HG02642 (cell line): Measurements from ENCODE around the gene PSMG4.
"Not testable (repeated sequence)": the region's sequence is repeated elsewhere in the genome, so short reads cannot be mapped to it uniquely, and the experiment has no call there.

Experiments
- ATAC-seq: cut with Tn5 transposase; IDR thresholded peaks from one replicate; pipeline ENCODE4 v1.9.1; 2021; ENCODE audit warnings: mild to moderate bottlenecking; ENCODE audit not compliant: unreplicated experiment, poor library complexity

Gene PSMG4

DNA sequence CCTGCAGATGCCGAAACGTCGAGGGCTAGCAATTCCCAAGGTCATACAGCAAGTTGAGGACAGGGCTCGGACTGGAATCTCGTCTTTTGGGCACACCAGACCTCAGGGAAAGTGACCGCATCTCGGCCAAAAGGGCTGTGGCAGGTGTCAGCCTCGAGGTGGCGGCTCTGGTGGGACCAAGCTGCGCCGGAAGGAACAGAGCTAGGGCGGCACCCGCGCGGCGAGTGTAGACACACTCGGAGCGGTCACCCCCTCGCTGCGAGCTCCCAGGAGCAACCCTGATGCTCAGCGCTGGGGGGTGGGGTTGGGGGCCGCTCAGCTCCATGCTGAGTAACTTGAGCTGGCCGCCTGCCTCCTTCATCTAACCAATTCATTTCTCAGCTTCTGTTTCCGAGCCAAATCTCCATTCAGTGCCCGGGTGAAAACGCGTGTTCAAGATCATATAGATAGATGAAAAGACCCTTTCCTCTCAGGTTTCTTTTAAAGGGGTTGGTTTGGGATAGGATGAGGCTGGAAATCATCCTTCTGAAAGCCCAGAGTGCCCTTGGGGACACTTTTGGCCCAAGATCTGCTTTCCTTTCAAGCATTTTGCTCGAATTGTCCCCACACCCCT lies 29.1 kb upstream of the PSMG4 start:
- no peak for ATAC-seq

DNA sequence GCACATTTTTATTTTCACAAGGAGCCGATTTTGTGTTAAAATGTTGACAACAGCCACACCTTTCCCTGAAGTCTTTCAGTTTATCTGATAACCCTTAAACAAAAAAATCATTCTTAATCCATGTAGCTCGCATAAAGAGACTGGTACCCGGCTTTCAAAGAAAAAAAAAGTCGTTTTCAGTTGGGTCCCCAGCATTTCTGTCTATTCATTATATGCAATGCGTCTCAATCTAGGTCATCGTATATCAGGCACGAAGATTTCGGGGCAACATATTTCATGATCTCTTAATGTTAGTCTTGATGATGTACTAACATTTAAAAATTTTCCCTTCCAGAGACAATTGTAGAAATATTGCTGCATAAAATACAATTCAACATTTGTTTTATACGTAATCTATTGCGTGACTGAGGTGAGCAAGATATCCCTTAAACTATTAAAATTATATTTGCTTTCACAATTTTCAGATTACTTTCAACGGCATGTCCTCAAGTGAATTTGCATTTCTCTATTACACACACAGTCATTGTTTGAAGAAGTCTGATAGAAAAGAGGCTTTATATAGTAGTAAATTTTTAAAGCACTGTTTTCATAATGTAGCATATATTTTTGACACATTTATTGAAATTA lies 28.4 kb upstream of the PSMG4 start:
- no peak for ATAC-seq

DNA sequence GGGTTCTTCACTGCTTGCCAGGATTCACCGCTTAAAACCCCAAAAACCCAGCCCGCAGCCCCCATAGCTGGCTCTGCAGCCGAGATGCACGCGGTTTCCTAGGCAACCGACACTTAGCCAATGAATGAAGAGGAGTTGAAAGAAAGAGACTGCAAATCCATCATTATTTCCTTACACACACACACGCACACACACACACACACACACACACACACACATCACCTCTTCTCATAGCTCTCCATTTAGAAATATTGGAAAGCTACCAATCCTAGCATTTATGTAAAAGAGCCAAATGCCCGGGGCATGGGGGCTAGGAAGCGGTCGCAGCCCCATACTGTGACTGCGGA lies 27.9 kb upstream of the PSMG4 start:
- ATAC-seq: no peak

DNA sequence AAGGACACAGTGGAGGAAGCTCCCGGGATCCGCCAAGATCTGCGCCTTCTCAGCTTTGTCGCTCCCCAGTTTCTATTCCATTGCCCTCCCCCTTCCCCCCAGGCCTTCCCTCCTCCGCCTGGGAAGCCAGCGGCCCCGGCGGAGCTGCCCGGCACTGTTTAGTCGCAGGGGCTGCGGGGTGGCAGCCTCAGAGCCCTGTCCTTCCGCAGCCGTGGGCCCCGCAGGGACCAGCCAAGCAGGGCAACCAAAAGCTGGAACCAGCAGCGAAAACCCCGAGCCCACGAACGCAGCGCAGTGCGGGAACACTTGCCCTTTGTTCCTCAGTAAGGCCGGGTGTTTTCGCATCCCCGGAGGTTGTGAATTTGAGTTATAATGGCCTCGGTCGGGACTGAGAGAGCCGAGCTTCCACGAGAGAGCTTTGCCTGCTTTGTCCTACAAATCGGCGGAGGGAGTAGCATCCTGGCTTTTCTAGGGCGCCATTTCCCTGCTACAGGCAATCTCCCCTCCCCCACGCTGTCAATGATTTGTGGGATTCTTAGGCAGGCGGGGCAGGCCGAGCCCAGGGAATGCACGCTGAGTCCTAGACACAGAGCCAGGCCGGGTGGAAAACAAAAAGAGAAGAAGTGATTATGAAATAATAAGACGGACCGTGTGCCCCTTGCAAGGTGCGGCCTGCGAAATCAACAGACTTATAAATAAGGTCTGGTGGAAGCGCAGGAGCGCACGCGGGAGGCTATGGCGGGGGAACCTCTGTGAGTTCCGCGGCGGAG lies 27.3 kb upstream of the PSMG4 start:
- no peak for ATAC-seq

DNA sequence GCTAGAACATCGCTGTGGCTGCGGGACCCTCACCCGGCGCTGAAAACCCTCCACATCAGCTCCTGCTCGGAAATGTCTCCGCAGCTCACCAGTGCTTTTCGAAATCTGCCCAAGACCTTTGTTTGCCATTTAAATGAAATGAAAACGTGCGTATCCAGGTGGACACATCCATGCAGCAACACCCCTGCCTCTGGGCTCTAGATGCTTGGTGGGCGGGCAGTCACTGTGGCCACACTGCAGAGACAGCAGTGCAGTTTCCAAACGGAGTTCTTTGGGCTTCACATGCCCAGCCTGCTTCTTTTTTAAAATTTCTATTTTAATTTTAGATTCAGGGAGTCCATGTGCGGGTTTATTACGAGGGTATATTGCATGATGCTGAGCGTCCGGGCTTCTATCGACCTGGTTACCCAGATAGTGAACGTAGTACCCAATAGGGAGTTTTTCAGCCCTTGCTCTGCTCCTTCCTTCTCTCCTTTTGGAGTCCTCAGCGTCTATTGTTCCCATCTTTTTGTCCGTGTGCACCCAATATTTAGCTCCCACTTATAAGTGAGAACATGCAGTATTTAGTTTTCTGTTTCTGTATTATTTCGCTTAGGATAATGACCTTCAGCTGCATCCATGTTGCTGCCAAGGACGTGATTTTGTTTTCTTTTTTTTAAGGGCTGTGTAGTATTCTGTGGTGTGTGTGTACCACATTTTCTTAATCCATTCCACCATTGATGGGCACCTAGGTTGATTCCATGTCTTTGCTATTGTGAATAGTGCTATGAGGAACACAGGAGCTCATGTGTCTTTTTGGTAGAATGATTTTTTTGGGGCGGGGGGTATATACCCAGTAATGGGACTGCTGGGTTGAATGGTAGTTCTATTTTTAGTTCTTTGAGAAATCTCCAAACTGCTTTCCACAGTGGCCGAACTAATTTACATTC lies 26.5 kb upstream of the PSMG4 start:
- no peak for ATAC-seq

DNA sequence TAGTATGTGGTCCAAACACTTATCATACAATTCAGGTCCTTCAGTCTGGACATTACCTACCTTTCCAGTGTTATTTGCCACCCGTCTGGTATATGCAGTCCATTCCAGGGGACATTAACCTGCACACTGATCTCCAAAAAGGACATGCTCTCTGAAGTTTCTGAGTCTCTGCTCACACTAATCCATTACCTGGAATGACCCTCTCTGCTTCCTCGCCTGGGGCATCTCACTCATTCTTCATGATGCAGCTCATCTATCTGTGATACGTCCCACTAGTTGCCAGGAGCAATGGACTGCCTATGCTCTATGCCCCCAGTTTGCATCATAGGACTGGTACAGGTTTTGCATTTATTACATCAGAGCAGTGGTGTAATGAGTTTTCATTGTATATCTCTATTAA lies 25.4 kb upstream of the PSMG4 start:
- no peak for ATAC-seq

DNA sequence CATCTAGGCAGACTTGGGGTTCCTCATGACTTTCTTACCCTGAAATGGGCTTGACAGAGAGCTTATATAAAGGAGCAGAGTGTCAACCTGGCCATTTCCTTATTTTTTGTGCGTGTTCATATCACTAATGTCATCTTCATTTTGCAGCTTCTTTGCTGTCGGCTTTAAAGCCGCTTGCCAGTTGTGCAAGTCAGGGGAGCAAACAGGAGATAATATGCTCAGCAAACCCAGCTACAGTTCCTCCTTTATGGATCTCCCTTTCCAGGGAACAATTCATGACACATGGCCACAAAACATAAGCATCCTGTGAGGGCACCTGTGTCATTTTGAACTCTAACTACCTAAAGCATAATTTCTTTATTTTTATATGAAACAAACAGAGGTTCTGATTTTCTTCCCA lies 24.8 kb upstream of the PSMG4 start:
- no peak for ATAC-seq

DNA sequence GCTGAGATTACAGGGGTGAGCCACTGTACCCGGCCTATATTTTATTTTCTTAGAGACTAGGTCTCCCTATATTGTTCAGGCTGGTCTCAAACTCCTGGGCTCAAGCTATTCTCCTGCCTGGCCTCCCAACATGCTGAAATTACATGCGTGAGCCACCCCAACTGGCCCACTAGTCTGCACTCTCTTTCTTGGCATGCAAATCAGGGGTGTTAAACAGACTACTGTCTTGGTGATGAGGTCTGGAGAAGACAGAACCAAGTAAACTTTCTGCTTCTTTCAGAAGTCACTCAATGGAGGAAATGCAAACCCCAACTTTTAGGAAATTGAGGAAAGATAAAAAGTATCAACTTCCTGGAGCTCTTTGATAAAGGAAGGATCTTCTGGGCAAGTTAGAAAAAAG lies 23.3 kb upstream of the PSMG4 start:
- ATAC-seq: no peak

DNA sequence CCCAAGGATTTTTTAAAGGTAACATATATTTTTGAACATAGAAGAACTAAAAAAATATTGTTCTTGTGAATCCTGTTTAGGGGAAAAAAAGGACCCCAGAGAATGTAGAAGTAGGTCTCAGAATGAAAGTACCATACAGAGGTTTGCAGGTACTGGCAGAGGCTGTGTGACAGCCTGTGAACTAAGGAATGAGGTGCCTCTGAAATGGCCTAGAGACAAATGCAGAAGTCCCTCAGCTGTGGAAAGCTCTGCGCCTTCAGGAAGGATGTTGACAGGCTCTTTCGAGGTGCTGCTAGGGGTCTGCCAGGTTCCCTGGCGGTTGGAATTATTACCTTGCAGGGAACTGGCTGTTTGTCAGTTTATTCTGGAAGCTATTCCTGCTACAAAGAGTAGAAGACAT lies 22.7 kb upstream of the PSMG4 start:
- ATAC-seq: no peak

DNA sequence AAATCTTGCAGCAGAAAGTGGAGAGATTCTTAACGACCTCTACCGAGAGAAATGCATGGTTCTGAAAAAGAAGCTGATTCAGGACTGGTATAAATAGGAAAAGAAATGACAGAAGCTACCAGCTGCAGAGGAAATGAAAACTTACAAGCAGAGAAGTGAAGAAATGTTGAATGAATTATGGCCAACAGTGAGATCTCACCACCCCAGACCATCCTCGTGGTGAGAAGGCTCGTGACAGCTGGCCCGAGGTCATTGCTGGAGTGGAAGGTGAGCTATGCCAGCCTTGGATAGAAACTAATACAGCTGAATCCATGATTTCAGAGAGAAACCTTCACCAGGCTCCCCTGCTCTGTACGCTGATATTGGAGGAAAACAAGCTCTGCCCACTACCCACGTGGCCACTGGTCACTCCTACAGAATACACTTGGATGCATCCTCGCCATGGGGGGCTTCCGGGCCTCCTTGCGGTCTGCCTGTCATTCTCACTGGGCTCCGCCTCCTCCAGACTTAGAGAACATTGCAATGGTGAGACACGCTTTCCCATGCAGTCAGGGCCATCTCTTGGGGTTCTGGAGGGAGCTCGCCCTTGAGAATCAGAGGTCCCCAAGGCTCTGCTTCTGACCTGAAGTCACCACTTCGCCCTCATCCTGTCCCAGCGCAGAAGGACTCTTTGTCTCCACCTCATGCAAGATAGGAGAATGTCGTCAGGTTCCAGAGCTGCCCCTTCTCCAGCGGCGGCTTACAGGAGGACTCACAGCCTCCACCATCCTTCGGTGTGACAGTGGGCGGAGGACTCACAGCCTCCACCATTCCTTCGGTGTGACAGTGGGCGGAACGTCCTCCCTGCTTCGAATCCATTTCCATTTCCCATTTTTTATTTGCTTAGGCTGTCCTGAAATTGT lies 20.7 kb upstream of the PSMG4 start:
- ATAC-seq: no peak

DNA sequence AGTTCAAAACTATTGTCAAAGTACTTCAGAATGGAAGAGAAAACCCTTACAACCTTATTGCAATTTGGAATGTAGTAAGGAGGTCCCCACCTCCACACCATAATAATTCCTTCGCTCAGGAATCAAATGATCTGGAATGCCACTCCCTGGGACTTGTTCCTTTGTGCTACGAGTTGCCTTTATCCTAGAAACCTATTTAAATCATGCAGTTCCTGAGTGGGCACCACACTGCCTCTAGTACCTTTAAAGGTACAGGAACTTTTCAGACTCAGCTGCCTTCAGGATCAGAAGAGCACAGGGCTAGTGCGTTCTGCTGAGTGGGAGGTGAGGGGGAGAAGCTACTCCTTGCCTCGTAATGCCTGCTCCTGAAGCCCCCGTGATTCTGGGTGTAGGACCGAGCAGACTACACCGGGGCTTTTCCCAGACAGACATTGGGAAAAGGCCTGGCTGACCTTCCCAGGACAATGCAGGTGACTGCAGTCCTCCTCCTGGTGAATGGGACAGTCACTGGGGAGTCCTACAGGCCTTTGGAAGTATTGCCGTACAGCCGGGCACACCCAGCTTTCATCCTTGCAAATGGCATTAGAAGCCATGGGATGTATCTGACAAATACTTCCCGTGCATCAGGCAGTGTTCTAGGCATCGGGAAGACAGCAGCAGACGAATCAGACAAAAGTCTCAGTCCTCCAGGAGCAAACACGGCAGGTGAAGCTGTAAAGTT lies 19.5 kb upstream of the PSMG4 start:
- ATAC-seq: no peak

DNA sequence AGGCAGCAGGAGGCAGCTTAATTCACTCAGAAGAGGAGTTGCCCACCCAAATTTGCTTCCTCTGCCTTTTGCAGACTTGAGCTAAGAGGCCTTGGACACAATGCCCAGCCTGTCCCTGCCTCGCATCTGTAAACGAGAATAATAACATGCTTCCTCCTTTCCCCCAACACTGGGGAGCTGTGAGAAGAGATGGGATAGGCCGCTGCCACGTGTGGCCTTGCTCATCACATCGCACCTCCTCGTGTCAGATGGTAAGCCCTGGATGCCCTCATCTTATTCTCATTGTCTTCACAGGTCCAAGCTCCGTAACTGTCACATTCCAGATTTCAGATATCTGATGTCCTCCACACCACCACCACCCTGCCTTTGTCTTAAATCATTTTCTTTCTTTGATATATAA lies 18.2 kb upstream of the PSMG4 start:
- ATAC-seq: no peak

DNA sequence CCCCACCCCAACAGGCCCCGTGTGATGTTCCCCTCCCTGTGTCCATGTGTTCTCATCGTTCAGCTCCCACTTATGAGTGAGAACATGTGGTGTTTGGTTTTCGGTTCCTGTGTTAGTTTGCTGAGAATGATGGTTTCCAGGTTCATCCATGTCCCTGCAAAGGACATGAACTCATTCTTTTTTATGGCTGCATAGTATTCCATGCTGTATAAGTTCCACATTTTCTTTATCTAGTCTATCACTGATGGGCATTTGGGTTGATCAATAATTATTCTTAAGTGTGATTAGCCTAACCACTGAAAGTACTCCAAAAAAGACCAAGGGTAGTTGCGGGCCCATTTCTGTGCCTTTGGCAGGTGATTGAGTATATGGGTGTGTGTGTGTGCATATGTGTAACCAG lies 17.0 kb upstream of the PSMG4 start:
- not testable (repeated sequence) for ATAC-seq

DNA sequence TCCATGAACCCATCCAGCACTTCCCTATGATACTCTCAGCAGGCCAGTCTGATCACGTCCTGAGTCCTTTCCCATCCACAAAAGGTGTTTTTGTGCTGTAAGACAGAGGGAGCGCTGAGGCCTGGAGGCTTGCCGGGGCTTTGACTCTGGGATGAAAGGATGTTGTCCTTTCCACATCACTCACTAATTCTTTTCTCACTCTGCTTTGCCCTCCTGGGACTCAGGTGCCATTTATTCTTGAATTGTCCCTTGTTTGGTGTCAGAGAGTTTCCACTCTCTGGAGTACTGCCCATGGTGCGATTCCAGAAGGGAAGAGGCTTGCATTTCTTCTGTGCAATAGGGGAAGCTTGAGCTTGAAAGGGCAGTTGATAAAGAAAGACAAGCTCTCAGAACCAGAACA lies 16.0 kb upstream of the PSMG4 start:
- ATAC-seq: no peak

DNA sequence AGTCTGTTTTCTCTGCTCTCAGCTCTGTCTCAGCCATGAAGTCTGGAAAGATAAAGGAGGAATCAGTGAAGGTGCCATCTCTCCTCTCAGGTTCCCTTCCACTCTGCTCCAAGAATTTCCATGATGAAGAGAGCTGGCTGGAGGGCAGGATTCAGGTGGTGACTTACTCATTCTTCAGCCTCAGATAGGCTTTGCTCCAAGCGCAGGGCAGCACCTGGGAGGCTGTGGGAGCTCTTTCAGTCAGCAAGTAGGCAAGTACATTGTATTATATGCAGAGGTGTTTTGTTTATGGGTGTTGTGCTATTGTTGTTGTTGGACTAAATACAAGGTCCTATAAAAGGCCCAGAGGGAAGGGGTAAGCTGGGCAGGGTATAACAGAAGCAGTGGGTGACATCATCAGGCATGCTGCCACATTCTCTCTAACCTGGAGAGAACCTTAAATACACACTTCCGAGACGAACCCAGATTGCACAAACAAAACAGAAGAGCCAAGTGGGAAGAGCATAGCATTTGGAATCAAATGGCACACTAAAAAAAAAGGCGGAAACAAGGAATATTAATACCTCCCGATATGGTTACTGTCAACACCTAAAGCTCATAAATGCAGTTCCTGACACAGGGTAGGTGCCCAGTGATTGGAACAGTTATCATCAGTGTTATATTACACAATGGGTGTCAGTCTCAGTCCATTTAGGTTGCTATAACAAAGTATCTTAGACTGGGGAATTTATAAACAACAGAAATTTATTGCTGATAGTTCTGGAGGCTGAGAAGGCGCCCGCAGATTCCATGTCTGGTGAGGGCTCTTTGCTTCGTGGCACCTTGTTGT lies 14.5 kb upstream of the PSMG4 start:
- ATAC-seq: no peak

DNA sequence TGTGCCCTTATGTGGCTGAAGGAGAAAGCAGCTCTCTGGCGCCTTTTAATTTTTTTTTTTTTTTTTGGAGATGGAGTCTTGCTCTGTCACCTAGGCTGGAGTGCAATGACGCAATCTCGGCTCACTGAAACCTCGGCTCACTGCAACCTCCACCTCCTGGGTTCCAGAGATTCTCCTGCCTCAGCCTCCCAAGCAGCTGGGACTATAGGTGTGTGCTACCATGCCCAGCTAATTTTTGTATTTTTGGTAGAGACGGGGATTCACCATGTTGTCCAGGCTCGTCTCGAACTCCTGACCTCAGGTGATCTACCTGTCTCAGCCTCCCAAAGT lies 13.9 kb upstream of the PSMG4 start:
- ATAC-seq: not testable (repeated sequence)

DNA sequence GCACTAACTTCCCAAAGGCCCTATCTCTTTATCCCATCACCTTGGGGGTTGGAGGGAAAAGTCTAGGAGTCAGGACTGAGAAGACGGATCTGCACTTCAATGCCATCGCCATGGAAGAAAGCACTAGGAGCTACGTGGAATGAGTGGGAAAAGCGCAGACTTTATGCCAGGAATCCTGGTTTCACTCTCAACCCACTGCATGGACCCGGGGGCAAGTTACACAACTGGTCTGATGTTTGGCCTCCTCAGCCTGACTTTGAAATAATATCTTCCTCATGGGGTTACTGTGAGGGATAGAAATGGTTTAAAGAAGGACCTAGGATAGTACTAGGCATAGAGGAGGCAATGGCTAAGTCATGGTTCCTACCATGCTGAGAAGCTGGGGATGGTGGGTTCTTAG lies 13.5 kb upstream of the PSMG4 start:
- ATAC-seq: no peak
